HuH-7 (cell line): ENCODE measurements around the gene TMCO4.

Experiments
- DNase-seq: peaks from one replicate; pipeline ENCODE4 v3.0.0; 2011; ENCODE audit warnings: low spot score

The TMCO4 gene

GRCh38 chr1:19775831-19776230 is 23.9 kb downstream of the TMCO4 start:
- DNase-seq: no peak

GRCh38 chr1:19775317-19775716 is 24.4 kb downstream of the TMCO4 start:
- DNase-seq: no peak

GRCh38 chr1:19774180-19774785 is 25.4 kb downstream of the TMCO4 start:
- no peak for DNase-seq

- no peak for DNase-seq
Measured at GRCh38 chr1:19773485-19773884, 26.2 kb downstream of the TMCO4 start.

- no peak for DNase-seq
Measured at GRCh38 chr1:19772053-19772452, 27.7 kb downstream of the TMCO4 start.

- no peak for DNase-seq
Measured at GRCh38 chr1:19771350-19771749, 28.4 kb downstream of the TMCO4 start.

- no peak for DNase-seq
Measured at GRCh38 chr1:19770436-19771190, 29.1 kb downstream of the TMCO4 start.

GRCh38 chr1:19769211-19769932 is 30.3 kb downstream of the TMCO4 start:
- DNase-seq: no peak

GRCh38 chr1:19768353-19769210 is 31.1 kb downstream of the TMCO4 start:
- no peak for DNase-seq

- no peak for DNase-seq
Measured at GRCh38 chr1:19765623-19766022, 34.1 kb downstream of the TMCO4 start.

GRCh38 chr1:19764848-19765247 is 34.9 kb downstream of the TMCO4 start:
- no peak for DNase-seq

GRCh38 chr1:19762175-19762779 is 37.4 kb downstream of the TMCO4 start:
- peak; percentile 79 for DNase-seq

GRCh38 chr1:19759740-19760089 is 40.0 kb downstream of the TMCO4 start:
- DNase-seq: no peak

GRCh38 chr1:19758227-19758830 is 41.4 kb downstream of the TMCO4 start:
- DNase-seq: no peak

- no peak for DNase-seq
Measured at GRCh38 chr1:19757641-19758040, 42.1 kb downstream of the TMCO4 start.

GRCh38 chr1:19756480-19756879 is 43.2 kb downstream of the TMCO4 start:
- DNase-seq: no peak

GRCh38 chr1:19754482-19754881 is 45.2 kb downstream of the TMCO4 start:
- DNase-seq: peak; percentile 15

- no peak for DNase-seq
Measured at GRCh38 chr1:19752083-19752696, 47.5 kb downstream of the TMCO4 start.

- DNase-seq: no peak
Measured at GRCh38 chr1:19750882-19751276, 48.8 kb downstream of the TMCO4 start.

GRCh38 chr1:19750101-19750881 is 49.4 kb downstream of the TMCO4 start:
- DNase-seq: no peak
